Nucleus accumbens (tissue), 56 donors: ENCODE data around the gene HSPA4L.

Source experiments
- DNase-seq, 56 donors: peaks; one replicate each; lab custom pipeline; 2025; lab: John Stamatoyannopoulos, UW

HSPA4L gene

DNA sequence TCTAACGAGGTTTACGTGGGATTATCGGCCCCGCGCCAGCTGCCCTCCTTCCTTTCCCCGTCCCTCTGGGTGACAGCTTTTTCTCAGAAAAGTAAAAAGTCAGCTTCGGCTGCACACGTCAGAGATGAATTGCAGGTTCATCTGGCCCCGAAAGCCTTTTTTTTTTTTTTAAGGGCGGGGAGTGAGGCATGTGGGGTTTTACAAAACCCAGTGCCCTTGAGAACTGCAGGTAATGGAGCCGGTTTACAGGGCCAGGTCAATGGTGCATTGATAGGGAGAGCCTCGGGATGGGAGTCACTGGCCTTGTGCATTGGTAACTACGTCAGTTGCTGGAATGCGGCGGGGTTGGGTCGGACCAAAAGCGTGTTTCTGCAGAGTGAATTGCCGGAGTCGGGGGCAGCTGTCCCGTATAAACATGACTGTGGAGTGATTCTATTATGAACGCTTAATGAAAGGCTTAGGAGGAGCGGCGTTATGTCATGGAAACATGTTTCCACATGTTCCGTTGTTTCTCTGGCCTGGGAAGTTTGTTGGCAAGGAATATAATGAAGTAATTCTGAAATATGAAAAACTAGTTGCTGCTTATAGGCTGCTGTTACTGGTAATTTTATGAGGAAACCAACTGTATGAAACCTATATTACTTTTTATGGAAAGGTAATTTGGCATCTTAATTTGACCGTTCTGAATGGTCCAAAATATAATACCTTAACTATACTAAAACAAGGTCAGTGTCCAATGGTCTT is 1.1 kb downstream of the HSPA4L start:
- DNase-seq, result peak in 50 of 56 donors; percentile 1 to 84 (median 45)

GRCh38 chr4:127783955-127784770 is 2.0 kb downstream of the HSPA4L start:
- no peak for DNase-seq

- no peak for DNase-seq
Measured at GRCh38 chr4:127788517-127788916, 6.4 kb downstream of the HSPA4L start.

GRCh38 chr4:127791391-127791790 is 9.3 kb downstream of the HSPA4L start:
- no peak for DNase-seq

GRCh38 chr4:127793528-127793927 is 11.4 kb downstream of the HSPA4L start:
- no peak for DNase-seq

DNA sequence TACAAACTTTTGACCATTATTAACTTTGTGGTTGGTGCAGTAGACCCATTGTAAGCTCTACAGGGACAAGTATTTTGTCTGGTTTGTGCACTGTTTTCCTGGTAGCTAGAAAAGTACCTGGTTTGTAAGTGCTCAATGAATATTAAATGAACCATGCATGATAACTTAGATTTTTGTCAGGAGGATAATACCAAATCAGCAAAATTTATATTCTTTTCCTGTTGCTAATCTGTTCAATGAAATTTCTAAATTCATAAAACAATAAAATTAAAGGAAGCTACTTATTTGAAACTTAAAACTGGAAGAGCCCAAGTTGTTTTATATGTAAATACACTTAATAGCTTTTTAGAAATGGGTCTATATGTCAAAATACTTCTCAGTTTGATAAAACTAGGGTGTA is 17.6 kb downstream of the HSPA4L start:
- DNase-seq, result no peak

DNA sequence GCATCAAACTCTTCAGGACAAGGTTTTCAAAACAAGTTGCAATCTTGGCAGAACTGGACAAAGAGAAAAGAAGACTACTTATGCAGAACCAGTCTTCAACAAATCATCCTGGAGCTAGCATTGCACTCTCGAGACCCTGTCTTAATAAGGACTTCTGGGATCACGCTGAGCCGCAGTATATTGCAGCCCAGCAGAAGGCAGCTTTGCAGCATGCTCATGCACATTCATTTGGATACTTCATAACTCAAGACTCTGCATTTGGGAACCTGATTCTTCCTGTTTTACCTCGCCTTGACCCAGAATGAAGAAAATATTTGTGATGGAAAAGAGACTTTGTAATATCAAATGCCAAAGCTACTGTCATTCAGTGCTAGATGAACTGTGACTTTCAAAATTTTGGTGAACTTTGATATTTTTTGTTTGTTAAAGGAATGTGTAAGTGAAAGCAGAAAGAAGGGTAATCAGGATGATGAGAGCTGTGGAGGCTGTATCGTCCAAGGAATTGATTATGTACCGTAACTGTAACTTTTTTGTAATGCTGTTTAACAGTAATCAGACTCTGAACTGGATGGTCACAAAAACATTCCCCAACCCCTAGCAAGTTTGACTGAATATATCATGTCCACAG is 27.2 kb downstream of the HSPA4L start:
- DNase-seq, result no peak

DNA sequence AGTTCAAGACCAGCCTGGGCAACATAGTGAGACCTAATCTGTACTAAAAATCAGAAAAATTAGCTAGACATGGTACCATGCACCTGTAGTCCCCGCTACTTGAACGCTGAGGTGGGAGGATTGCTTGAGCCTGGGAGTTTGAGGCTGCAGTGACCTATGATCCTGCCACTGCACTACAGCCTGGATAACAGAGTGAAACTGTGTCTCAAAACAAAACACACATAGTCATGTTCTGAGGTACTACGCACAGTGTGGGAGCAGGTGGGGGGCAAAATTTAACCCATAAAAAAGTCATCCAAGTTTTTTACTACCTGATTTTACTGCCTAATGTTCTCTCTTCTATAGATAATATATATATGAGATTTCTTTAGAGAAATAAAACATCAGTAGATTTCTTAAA is 28.4 kb downstream of the HSPA4L start:
- DNase-seq, result no peak

- DNase-seq, result no peak
Measured at GRCh38 chr4:127822430-127822829, 40.3 kb downstream of the HSPA4L start.

GRCh38 chr4:127828121-127828520 is 46.0 kb downstream of the HSPA4L start:
- no peak for DNase-seq

- no peak for DNase-seq
Measured at GRCh38 chr4:127829014-127829413, 46.9 kb downstream of the HSPA4L start.

GRCh38 chr4:127832585-127832984 is 50.5 kb downstream of the HSPA4L start:
- DNase-seq, result no peak

DNA sequence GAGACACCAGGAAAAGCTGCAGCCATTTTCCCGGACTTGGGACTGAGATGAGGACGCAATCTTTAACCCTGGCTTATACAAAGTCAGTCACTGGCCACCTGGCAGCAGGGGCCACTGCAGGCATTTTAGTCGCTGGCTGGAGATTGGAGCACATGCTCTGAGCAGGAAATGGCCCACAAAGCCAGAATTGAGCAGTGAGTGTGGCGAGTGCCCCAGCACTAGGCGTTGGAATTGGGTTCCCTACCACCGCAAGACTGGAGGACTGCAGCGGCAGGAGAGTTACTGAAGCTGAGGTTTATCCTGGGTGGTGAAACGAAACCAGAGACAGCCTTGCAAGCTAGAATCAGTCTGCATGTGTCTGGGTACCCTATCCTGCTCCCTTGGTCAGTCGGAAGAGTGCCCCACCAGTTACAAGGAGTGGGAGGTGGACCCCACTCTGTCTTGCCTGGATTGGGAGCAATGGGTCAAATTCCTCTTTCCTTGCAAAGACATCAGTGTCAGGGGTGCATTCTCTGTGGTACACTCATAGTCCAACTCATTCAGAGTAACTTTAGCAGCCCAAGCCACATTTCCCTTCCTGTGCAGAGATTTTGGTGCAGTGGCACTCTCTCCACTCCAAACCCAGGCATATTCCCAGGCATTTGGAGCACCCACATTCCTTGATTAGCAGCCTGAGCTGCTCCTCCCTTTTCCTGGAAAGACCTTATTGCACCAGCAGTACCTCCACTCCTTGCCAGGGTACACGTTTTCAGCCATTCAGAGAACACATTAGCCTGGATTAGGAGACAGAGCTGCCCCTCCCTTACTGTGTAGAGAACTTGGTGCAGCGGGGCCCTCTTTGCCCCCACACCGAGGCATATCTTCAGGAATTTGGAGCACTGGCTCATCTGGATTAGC is 61.8 kb downstream of the HSPA4L start:
- no peak for DNase-seq

GRCh38 chr4:127844601-127845116 is 62.5 kb downstream of the HSPA4L start:
- peak in 4 of 56 donors; percentile 2 to 21 (median 5) for DNase-seq

GRCh38 chr4:127846061-127846460 is 63.9 kb downstream of the HSPA4L start:
- no peak for DNase-seq

- no peak for DNase-seq
Measured at GRCh38 chr4:127846765-127847164, 64.6 kb downstream of the HSPA4L start.

GRCh38 chr4:127849505-127850234 is 67.5 kb downstream of the HSPA4L start:
- DNase-seq, result no peak

DNA sequence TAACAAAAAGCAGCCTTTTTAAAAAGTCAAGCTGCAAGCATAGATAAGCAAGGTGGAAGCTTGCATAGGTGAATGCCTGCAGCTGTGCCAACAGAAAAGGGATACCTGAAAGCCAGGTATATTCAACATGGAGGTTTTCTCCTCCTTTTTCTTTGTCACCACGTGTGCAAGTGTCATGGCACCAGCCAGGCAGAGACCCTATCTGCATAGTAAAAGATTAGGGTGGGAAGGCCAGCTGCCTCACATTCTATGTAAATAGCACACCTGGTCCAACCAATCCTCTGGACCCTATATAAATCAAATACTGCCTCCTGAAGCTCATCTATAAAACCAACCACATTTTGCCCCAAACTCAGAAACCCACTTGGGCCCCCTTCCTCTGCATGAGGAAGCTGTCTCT is 70.5 kb downstream of the HSPA4L start:
- no peak for DNase-seq

GRCh38 chr4:127856196-127856812 is 74.2 kb downstream of the HSPA4L start:
- DNase-seq, result no peak
